ENCODE data around the gene OR2A7.
"Not testable (repeated sequence)": the region's sequence is repeated elsewhere in the genome, so short reads cannot be mapped to it uniquely, and the experiment has no call there.

The OR2A7 gene, protein sequence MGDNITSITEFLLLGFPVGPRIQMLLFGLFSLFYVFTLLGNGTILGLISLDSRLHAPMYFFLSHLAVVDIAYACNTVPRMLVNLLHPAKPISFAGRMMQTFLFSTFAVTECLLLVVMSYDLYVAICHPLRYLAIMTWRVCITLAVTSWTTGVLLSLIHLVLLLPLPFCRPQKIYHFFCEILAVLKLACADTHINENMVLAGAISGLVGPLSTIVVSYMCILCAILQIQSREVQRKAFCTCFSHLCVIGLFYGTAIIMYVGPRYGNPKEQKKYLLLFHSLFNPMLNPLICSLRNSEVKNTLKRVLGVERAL

DNA sequence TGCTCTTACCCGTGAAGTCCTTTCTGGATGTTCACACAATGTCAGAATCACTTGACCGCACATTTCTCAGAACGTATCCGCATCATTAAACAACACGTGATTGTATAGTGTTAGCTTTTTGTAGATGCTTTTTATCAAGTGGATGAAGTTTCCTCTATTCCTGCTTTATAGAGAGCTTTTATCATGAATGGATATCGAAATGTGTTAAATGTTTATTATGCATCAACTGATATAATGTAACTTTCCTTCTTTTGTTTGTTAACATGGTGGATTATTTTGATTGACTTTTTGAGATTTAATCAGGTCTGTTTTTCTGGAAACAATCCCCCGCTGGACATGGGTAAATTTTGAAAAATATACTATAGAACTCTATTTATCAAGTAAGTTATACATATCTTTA is at the start of gene OR2A7:
OR2A7 (minus strand) TSS at position 101 of the 400 bp plus-strand sequence. CDS start 5,164 bp downstream, outside the sequence.
- not testable (repeated sequence) for H3K4me3 ChIP-seq (ENCODE audit: low read length in 2 of 2); H3K9me3 ChIP-seq (ENCODE audit: control insufficient read depth in 2 of 2, low read length in 2 of 2); H3K4me1 ChIP-seq (ENCODE audit: control insufficient read depth, insufficient read depth, low read length); H3K9ac ChIP-seq (ENCODE audit: low read length in 2 of 2); H3K36me3 ChIP-seq (ENCODE audit: control insufficient read depth in 2 of 2, insufficient read depth in 2 of 2, low read length in 2 of 2); H3K27ac ChIP-seq (ENCODE audit: low read length); H3K27me3 ChIP-seq (ENCODE audit: control insufficient read depth in 1 of 2, insufficient read depth in 2 of 2, low read length in 2 of 2)

DNA sequence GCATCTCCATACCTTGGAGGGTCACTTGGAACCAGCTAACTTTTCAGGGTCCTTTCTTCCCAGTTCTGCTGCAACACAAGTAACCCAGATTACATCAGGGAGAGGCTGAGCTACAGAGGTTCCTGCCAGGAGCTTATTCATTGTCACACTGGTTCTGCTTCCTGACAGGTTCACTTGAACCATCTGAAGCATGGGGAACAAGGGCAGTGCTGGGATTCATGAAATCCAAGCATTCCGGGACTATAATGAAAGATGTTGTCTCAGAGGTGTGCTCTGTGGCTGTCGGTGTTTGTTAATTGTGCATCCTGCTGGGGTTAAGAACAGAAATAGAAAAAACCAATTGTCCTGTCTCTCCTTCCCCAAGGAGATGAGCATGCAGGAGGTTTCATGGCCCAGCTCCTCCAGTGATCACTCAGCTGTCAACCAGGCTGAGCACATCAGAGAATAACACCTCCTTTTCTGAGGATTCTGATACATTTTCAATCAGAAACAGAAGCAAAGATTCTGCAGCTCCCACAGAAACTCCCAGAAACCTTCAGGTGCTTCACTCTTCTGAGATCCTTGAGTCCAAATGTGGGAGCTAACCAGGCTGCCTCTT is 47.4 kb upstream of the OR2A7 start, which contains the start of gene OR2A1:
OR2A1 (plus strand) TSS at position 548 of the 598 bp plus-strand sequence. CDS start 5,706 bp downstream, outside the sequence.
- H3K27ac ChIP-seq (ENCODE audit: low read length); H3K9ac ChIP-seq (ENCODE audit: low read length in 2 of 2); H3K27me3 ChIP-seq (ENCODE audit: control insufficient read depth in 1 of 2, insufficient read depth in 2 of 2, low read length in 2 of 2); H3K4me3 ChIP-seq (ENCODE audit: low read length in 2 of 2); H3K36me3 ChIP-seq (ENCODE audit: control insufficient read depth in 2 of 2, insufficient read depth in 2 of 2, low read length in 2 of 2); H3K9me3 ChIP-seq (ENCODE audit: control insufficient read depth in 2 of 2, low read length in 2 of 2); H3K4me1 ChIP-seq (ENCODE audit: control insufficient read depth, insufficient read depth, low read length): not testable (repeated sequence)

DNA sequence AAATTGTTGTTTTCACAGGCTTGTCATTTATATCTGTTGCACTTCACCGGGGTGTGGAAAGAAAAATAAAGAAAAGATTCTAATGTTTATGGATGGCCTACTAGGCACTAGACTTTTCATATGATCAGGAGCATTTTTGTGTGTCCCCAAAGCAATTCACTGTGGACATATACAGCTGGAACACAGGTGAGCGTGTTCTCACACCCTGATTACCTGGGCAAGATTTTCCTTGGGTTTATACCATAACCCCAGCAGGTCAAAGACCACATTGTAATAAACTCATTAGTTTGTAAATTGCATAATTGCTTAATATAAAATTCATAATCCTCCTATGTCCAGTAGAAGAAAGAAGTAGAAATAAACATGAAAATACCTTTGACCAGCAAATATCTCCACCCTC is 46.6 kb upstream of the OR2A7 start:
- not testable (repeated sequence) for H3K27ac ChIP-seq (ENCODE audit: low read length); H3K9me3 ChIP-seq (ENCODE audit: control insufficient read depth in 2 of 2, low read length in 2 of 2); H3K27me3 ChIP-seq (ENCODE audit: control insufficient read depth in 1 of 2, insufficient read depth in 2 of 2, low read length in 2 of 2); H3K36me3 ChIP-seq (ENCODE audit: control insufficient read depth in 2 of 2, insufficient read depth in 2 of 2, low read length in 2 of 2); H3K4me3 ChIP-seq (ENCODE audit: low read length in 2 of 2); H3K9ac ChIP-seq (ENCODE audit: low read length in 2 of 2); H3K4me1 ChIP-seq (ENCODE audit: control insufficient read depth, insufficient read depth, low read length)

DNA sequence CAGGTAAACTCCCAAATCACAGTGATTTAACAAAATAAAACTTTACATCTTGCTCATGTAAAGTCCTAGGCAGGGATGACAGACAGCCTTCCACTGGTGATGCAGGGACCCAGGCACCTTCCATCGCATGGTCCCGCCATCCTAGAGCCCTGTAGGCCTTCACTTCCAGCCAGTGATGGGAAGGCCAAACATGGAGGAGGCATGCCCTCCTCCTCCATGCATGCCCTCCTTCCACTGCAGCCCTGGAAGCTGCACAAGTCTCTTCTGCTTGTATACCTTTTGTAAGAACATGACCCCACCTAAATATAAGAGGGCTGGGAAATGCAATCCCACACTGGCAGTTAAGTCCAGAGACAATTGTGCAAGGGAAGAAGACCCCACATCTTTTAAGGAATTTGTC is 45.1 kb upstream of the OR2A7 start:
- not testable (repeated sequence) for H3K9ac ChIP-seq (ENCODE audit: low read length in 2 of 2); H3K27me3 ChIP-seq (ENCODE audit: control insufficient read depth in 1 of 2, insufficient read depth in 2 of 2, low read length in 2 of 2); H3K4me1 ChIP-seq (ENCODE audit: control insufficient read depth, insufficient read depth, low read length); H3K4me3 ChIP-seq (ENCODE audit: low read length in 2 of 2); H3K36me3 ChIP-seq (ENCODE audit: control insufficient read depth in 2 of 2, insufficient read depth in 2 of 2, low read length in 2 of 2); H3K27ac ChIP-seq (ENCODE audit: low read length); H3K9me3 ChIP-seq (ENCODE audit: control insufficient read depth in 2 of 2, low read length in 2 of 2)

DNA sequence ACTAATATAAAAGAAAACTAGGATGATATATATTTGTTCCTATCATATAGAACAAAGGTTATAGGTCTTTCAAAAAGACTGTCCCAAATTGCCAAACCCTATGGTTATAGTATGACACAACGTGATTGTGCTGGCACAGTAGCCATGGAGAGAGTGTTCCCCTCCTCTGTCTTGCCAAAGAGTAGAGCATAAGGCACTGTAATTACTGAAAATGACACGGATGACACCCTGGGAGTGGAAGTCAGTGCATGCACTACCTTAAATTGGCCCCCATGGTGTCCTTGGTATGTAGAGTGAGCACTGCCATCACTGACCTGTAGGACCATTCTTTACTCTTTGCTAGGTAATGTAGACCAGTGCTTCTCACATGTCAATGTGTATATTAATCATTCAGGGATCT is 40.6 kb upstream of the OR2A7 start:
- not testable (repeated sequence) for H3K27me3 ChIP-seq (ENCODE audit: control insufficient read depth in 1 of 2, insufficient read depth in 2 of 2, low read length in 2 of 2); H3K9ac ChIP-seq (ENCODE audit: low read length in 2 of 2); H3K27ac ChIP-seq (ENCODE audit: low read length); H3K4me1 ChIP-seq (ENCODE audit: control insufficient read depth, insufficient read depth, low read length); H3K9me3 ChIP-seq (ENCODE audit: control insufficient read depth in 2 of 2, low read length in 2 of 2); H3K4me3 ChIP-seq (ENCODE audit: low read length in 2 of 2); H3K36me3 ChIP-seq (ENCODE audit: control insufficient read depth in 2 of 2, insufficient read depth in 2 of 2, low read length in 2 of 2)

DNA sequence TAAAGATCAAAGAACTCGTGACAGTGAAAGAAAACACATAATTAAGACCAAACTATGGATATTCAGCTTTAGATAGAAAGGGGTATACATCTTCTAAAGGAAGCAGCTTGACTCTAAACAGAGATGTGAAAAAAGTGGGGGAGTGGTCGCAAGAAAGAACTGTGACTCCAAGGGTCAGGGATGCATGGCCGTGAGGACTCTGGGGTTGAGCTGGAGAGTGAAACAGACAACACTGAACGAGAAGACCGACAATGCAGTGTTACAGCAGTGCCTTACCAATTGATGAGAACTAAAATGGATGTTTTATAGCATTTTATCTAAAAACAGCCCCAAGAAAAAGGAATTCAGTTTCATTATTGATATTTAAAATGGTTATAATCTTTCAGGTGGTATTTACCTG is 39.0 kb upstream of the OR2A7 start:
- not testable (repeated sequence) for H3K4me3 ChIP-seq (ENCODE audit: low read length in 2 of 2); H3K27ac ChIP-seq (ENCODE audit: low read length); H3K9me3 ChIP-seq (ENCODE audit: control insufficient read depth in 2 of 2, low read length in 2 of 2); H3K4me1 ChIP-seq (ENCODE audit: control insufficient read depth, insufficient read depth, low read length); H3K9ac ChIP-seq (ENCODE audit: low read length in 2 of 2); H3K36me3 ChIP-seq (ENCODE audit: control insufficient read depth in 2 of 2, insufficient read depth in 2 of 2, low read length in 2 of 2); H3K27me3 ChIP-seq (ENCODE audit: control insufficient read depth in 1 of 2, insufficient read depth in 2 of 2, low read length in 2 of 2)

DNA sequence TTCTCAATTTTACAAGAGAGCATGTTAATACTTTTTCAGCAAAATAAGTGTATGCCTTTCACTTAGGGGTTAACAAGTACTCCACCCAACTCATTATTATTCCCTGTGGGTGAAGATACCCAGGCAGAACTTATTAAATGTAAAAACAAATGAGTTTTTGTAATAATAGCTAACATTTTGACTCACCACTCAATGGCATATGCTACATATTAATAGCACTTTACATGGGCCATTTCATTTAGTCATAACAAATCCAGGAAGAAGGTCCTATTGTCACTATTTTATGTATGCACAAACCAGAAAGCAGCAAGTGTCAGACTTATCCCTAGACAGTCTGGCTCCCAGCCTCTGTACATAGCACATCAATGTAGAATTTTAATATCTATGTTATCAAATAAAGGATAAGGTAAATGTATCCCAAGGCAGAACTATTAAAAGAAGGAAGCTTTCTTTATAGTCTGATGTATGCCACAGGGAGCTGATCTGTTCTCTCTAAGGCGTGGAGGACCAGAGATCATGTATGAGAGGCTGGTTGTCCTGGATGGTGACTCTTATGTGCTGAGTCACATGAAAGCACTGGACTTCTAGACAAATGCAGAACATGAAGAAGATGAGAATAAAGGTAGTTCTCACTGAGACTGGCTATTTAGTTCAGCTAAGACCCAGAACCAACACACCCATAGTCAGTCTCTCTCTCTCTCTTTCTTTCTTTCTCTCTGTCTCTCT is 38.1 kb upstream of the OR2A7 start:
- not testable (repeated sequence) for H3K27me3 ChIP-seq (ENCODE audit: control insufficient read depth in 1 of 2, insufficient read depth in 2 of 2, low read length in 2 of 2); H3K36me3 ChIP-seq (ENCODE audit: control insufficient read depth in 2 of 2, insufficient read depth in 2 of 2, low read length in 2 of 2); H3K27ac ChIP-seq (ENCODE audit: low read length); H3K9ac ChIP-seq (ENCODE audit: low read length in 2 of 2); H3K9me3 ChIP-seq (ENCODE audit: control insufficient read depth in 2 of 2, low read length in 2 of 2); H3K4me3 ChIP-seq (ENCODE audit: low read length in 2 of 2); H3K4me1 ChIP-seq (ENCODE audit: control insufficient read depth, insufficient read depth, low read length)

DNA sequence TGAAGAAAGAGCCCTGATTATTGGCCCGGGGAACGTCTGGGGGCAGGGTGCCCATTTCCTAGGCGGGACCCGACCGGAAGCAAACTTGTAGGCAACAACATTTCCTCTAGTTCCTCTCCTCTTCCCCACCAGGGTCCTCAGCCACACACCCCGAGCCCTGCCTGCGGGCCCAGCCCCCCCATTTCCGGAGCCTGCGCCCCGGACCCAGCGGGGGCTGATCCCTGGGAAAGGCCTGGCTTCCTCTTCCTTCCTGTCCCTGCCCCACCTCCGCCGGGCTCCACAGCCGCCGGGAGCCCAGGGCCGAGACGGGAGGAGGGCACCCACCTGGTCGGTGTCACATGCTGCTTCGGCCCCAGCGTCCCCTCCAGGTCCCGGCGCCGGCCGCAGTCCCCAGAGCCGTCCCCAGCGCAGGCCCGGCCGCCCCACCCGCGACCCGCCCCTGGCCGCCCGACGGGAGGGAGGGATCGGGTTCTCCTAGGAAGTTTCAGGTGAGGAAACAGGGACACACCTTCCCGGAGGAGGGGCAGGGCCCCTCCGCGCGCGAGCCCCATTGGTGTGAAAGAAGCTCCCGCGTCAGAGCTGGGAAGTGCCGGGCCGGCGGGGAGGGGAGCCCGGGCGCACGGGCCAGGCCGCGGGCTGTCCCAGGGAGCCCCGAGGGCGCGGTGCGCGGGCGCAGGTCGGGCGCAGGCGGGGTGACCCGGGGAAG is 29.4 kb upstream of the OR2A7 start:
- not testable (repeated sequence) for H3K27ac ChIP-seq (ENCODE audit: low read length); H3K36me3 ChIP-seq (ENCODE audit: control insufficient read depth in 2 of 2, insufficient read depth in 2 of 2, low read length in 2 of 2); H3K9ac ChIP-seq (ENCODE audit: low read length in 2 of 2); H3K9me3 ChIP-seq (ENCODE audit: control insufficient read depth in 2 of 2, low read length in 2 of 2); H3K27me3 ChIP-seq (ENCODE audit: control insufficient read depth in 1 of 2, insufficient read depth in 2 of 2, low read length in 2 of 2); H3K4me3 ChIP-seq (ENCODE audit: low read length in 2 of 2); H3K4me1 ChIP-seq (ENCODE audit: control insufficient read depth, insufficient read depth, low read length)

DNA sequence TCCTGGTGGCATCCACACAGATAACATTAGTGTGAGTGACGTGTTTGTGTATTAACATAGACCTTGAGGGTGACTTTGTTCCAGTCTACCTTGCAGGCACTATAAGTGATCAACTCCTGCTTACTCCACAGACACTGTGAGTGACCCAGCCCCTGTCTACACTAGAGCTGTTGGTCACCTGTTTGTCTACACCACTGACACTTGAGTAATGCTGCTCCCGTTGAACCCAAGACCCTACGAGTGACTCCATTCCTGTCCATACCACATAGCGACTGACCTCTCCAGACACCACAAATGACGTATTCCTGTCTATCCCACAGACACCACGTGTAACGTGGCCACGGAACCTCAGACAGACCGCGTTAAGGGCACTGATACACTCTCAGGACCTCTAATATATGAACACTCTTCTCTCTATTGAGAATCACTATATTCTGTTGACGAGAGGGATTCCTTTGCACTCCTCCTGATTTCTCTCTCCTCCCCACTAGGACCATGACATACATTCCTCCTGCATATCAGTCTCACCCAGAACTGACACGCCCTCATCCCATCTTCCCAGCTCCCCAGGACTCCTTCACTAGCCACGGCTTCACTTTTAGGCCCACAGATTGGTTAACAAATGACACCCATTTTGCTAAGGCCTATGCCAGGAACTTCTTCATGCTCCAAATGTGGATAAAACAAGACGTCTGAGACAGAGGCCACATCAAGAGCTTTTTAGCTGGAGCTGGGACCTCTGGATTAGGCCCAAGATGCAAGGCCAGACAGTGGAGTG is 28.0 kb upstream of the OR2A7 start:
- not testable (repeated sequence) for H3K27ac ChIP-seq (ENCODE audit: low read length); H3K9ac ChIP-seq (ENCODE audit: low read length in 2 of 2); H3K4me3 ChIP-seq (ENCODE audit: low read length in 2 of 2); H3K36me3 ChIP-seq (ENCODE audit: control insufficient read depth in 2 of 2, insufficient read depth in 2 of 2, low read length in 2 of 2); H3K27me3 ChIP-seq (ENCODE audit: control insufficient read depth in 1 of 2, insufficient read depth in 2 of 2, low read length in 2 of 2); H3K9me3 ChIP-seq (ENCODE audit: control insufficient read depth in 2 of 2, low read length in 2 of 2); H3K4me1 ChIP-seq (ENCODE audit: control insufficient read depth, insufficient read depth, low read length)

DNA sequence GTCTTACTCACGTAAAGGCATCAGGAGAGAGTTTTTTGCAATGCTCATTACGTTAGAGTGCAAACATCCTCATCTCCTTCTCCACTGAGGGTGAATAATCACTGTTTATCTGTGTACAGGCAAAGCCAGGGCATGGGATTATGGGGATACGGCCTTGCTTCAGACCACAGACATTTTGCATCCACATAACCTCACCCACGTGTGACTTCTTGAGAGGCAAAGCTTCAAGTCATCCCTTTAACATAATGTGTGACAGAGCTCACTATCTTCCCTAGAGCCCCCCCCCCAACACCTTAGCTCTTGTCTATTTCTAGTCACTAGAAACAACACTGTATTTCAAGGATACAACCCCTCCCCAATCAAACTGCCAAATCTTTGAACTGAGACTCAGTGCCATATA is 27.0 kb upstream of the OR2A7 start:
- not testable (repeated sequence) for H3K9me3 ChIP-seq (ENCODE audit: control insufficient read depth in 2 of 2, low read length in 2 of 2); H3K27me3 ChIP-seq (ENCODE audit: control insufficient read depth in 1 of 2, insufficient read depth in 2 of 2, low read length in 2 of 2); H3K9ac ChIP-seq (ENCODE audit: low read length in 2 of 2); H3K36me3 ChIP-seq (ENCODE audit: control insufficient read depth in 2 of 2, insufficient read depth in 2 of 2, low read length in 2 of 2); H3K4me1 ChIP-seq (ENCODE audit: control insufficient read depth, insufficient read depth, low read length); H3K4me3 ChIP-seq (ENCODE audit: low read length in 2 of 2); H3K27ac ChIP-seq (ENCODE audit: low read length)

Data from stomach smooth muscle (tissue), 2 donors.